Type B pancreatic cell (in vitro differentiated cells): Measurements from ENCODE around the gene MAP3K14. TPM values are rescaled to one million over a fixed set of nuclear protein-coding genes. Genes with fewer than 3 reads are reported as not detected.
A peak's percentile ranks its signal among the peaks of the same experiment; 100 is the strongest.

Experiments used
- DNase-seq: peaks from one replicate; pipeline ENCODE4 v3.0.0; 2021; ENCODE audit warnings: mixed read lengths; ENCODE audit not compliant: unreplicated experiment; ENCODE audit errors: extremely low spot score
- H3K27ac Mint-ChIP-seq: 2 replicates; pipeline ENCODE4 v1.8.0; 2021; ENCODE audit warnings: mild to moderate bottlenecking, mixed read lengths
- H3K27me3 Mint-ChIP-seq: 2 replicates; pipeline ENCODE4 v1.8.0; 2021; ENCODE audit warnings: mixed read lengths
- H3K36me3 Mint-ChIP-seq: 2 replicates; pipeline ENCODE4 v1.8.0; 2021; ENCODE audit warnings: mixed read lengths
- H3K4me1 Mint-ChIP-seq: one replicate; pipeline ENCODE4 v1.8.0; 2021; ENCODE audit warnings: mixed read lengths; ENCODE audit not compliant: unreplicated experiment
- H3K4me3 Mint-ChIP-seq: 2 replicates; pipeline ENCODE4 v1.8.0; 2021; ENCODE audit warnings: mild to moderate bottlenecking, mixed read lengths
- H3K9me3 Mint-ChIP-seq: 2 replicates; pipeline ENCODE4 v1.8.0; 2021; ENCODE audit warnings: mixed read lengths
- total RNA-seq: library from RNA; stranded (reverse); gene quantifications from 2 replicates; pipeline ENCODE4 v1.2.1, GENCODE V29; 2021; ENCODE audit warnings: low replicate concordance
- TF ChIP-seq, protein P1 (sequence below): fragments of 200-600 bp; sonication (generic); conservative IDR thresholded peaks from 2 replicates; pipeline ENCODE4 v1.5.0; 2021; ENCODE audit warnings: antibody characterized with exemption, mild to moderate bottlenecking

Gene MAP3K14
- total RNA-seq, 1 donor from 2014 or later, result 10.4 TPM

DNA sequence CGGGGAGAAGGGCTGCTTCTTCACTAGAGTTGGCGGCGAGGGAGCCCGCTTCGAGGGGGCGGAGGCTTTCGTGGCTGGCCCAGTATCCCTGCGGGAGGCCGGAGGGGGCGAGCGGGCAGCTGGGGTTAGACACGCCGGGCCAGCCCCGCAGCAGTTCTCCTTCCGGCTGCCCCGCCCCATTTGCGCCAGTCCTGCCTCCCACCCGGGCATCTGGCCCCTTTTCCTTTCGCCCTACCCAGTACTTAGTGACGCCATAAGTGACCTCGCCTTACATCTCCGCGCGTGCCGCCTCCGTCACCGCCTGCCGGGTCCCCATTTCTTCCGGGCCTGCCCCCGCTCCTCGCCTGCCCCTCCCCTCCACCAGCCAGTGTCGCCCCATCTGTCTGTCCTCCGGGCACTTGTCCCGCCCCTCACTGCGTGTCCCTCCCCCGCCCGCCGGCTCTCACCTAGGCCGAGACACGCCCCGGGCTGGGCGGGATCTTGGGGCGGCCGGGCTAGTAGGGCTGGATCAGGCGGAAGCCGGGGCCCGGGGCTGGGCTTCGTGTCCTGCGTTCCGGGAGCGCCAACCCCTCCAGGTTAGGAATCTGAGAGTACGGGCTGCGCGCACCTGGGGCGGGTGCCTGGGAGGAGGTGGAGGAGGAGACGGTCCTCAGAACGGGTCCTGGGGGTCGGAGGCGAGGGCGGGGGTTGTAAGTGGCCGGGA is 69.2 kb downstream of the MAP3K14 start:
- peak; percentile 90 for DNase-seq
- H3K36me3 Mint-ChIP-seq, result no peaks in the 10 kb centered on the region
- no peaks in the 10 kb centered on the region for H3K9me3 Mint-ChIP-seq
- H3K4me3 Mint-ChIP-seq, result peak overlapping the region; percentile 94
- H3K27ac Mint-ChIP-seq, result peak overlapping the region; percentile 91
- H3K4me1 Mint-ChIP-seq, result peaks cover 8% of the 10 kb centered on the region
- H3K27me3 Mint-ChIP-seq, result peaks cover 8% of the 10 kb centered on the region
- TF ChIP-seq, protein P1, sequence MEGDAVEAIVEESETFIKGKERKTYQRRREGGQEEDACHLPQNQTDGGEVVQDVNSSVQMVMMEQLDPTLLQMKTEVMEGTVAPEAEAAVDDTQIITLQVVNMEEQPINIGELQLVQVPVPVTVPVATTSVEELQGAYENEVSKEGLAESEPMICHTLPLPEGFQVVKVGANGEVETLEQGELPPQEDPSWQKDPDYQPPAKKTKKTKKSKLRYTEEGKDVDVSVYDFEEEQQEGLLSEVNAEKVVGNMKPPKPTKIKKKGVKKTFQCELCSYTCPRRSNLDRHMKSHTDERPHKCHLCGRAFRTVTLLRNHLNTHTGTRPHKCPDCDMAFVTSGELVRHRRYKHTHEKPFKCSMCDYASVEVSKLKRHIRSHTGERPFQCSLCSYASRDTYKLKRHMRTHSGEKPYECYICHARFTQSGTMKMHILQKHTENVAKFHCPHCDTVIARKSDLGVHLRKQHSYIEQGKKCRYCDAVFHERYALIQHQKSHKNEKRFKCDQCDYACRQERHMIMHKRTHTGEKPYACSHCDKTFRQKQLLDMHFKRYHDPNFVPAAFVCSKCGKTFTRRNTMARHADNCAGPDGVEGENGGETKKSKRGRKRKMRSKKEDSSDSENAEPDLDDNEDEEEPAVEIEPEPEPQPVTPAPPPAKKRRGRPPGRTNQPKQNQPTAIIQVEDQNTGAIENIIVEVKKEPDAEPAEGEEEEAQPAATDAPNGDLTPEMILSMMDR, result no peak

- no peaks in the 10 kb centered on the region for H3K9me3 Mint-ChIP-seq
- peaks cover 13% of the 10 kb centered on the region for H3K27me3 Mint-ChIP-seq
- peak overlapping the region; percentile 94 for H3K4me3 Mint-ChIP-seq
- DNase-seq, result no peak
- TF ChIP-seq, protein P1, result peak; percentile 79
- peaks cover 8% of the 10 kb centered on the region for H3K4me1 Mint-ChIP-seq
- peak overlapping the region; percentile 91 for H3K27ac Mint-ChIP-seq
- H3K36me3 Mint-ChIP-seq, result no peaks in the 10 kb centered on the region
Observed at GRCh38 chr17:45246861-45247428, 69.9 kb downstream of the MAP3K14 start.

GRCh38 chr17:45246338-45246737 is 70.5 kb downstream of the MAP3K14 start:
- Mint-ChIP-seq H3K27ac (peak overlapping the region; percentile 62), H3K4me3 (peak overlapping the region; percentile 94), H3K4me1 (peaks cover 8% of the 10 kb centered on the region), H3K9me3 (no peaks in the 10 kb centered on the region), H3K27me3 (peaks cover 13% of the 10 kb centered on the region), H3K36me3 (no peaks in the 10 kb centered on the region)
- TF ChIP-seq, protein P1, result no peak
- no peak for DNase-seq

GRCh38 chr17:45244725-45245656 is 71.8 kb downstream of the MAP3K14 start:
- TF ChIP-seq, protein P1, result no peak
- H3K4me3 Mint-ChIP-seq, result peak overlapping the region; percentile 49
- peaks cover 8% of the 10 kb centered on the region for H3K4me1 Mint-ChIP-seq
- DNase-seq, result no peak
- H3K36me3 Mint-ChIP-seq, result no peaks in the 10 kb centered on the region
- no peak overlapping the region for H3K27ac Mint-ChIP-seq
- H3K9me3 Mint-ChIP-seq, result no peaks in the 10 kb centered on the region
- H3K27me3 Mint-ChIP-seq, result peaks cover 25% of the 10 kb centered on the region

- TF ChIP-seq, protein P1, result no peak
- no peak for DNase-seq
- Mint-ChIP-seq H3K4me3 (no peak overlapping the region), H3K27ac (no peak overlapping the region), H3K4me1 (peaks cover 8% of the 10 kb centered on the region), H3K9me3 (no peaks in the 10 kb centered on the region), H3K27me3 (peaks cover 37% of the 10 kb centered on the region), H3K36me3 (no peaks in the 10 kb centered on the region)
Observed at GRCh38 chr17:45243750-45244149, 73.1 kb downstream of the MAP3K14 start.
